ENCODE data around the gene MAD2L2. TPM values are rescaled to one million over a fixed set of nuclear protein-coding genes. Genes with fewer than 3 reads are reported as not detected.

Gene MAD2L2
- total and polyA plus RNA-seq, 9 of the 15 experiments (the other 6 are each of a cell fraction or from before 2014, with no cell fraction given), result 12.4 to 286 (median 143) TPM

DNA sequence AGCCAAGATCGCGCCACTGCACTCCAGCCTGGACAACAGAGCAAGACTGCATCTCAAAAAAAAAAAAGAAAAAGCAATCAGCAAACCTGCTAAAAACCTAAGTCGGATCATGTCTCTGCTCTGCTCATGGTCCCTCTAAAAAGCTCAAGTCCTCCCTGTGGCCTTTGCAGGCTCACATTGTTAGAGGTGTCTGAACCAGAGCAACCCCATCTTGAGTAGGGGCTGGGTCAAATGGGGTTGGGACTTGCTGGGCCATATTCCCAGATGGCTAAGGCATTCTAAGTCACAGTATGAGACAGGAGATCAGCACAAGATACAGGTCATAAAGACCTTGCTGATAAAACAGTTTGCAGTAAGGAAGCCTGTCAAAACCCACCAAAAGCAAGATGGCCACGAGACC, 7.6 kb upstream of the MAD2L2 start (continued):
- TF ChIP-seq ZNF766 (CRISPR knock-in tag; conservative IDR thresholded peaks at IDR 0.05) (peak; percentile 50; the same call in 1 of the 2 replicates), DMBX1 (CRISPR knock-in tag; IDR thresholded peaks at IDR 0.05; ENCODE audit: borderline replicate concordance) (peak; percentile 49; the same call in 1 of the 2 replicates), ZNF668 (CRISPR knock-in tag; IDR thresholded peaks at IDR 0.05) (peak; percentile 79; the same call in 1 of the 2 replicates), TCF3 (CRISPR knock-in tag; IDR thresholded peaks at IDR 0.05) (no peak), PTRF (tag; IDR thresholded peaks at IDR 0.05) (peak; percentile 87), ATF7 (IDR thresholded peaks at IDR 0.05) (no peak), NR2C1 (IDR thresholded peaks at IDR 0.05) (no peak), NR2C1 (tag; IDR thresholded peaks at IDR 0.05) (peak; percentile 66), NCOA4 (IDR thresholded peaks at IDR 0.05; ENCODE audit: partially characterized antibody) (no peak), ZNF644 (tag; IDR thresholded peaks at IDR 0.05; ENCODE audit: low read depth) (0 out of 2 replicates have a peak, but pooled peaks have one; percentile 40), DDX20 (tag; IDR thresholded peaks at IDR 0.05; ENCODE audit: low read depth) (peak; percentile 74), PTTG1 (tag; IDR thresholded peaks at IDR 0.05; ENCODE audit: low read depth) (peak; percentile 85)
- TF ChIP-seq, protein P1, sequence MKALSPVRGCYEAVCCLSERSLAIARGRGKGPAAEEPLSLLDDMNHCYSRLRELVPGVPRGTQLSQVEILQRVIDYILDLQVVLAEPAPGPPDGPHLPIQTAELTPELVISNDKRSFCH (CRISPR knock-in tag; IDR thresholded peaks at IDR 0.05), result no peak
- TF ChIP-seq, protein P1 (tag; IDR thresholded peaks at IDR 0.05), result peak; percentile 78
- TF ChIP-seq, protein P2, sequence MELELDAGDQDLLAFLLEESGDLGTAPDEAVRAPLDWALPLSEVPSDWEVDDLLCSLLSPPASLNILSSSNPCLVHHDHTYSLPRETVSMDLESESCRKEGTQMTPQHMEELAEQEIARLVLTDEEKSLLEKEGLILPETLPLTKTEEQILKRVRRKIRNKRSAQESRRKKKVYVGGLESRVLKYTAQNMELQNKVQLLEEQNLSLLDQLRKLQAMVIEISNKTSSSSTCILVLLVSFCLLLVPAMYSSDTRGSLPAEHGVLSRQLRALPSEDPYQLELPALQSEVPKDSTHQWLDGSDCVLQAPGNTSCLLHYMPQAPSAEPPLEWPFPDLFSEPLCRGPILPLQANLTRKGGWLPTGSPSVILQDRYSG (tag; conservative IDR thresholded peaks at IDR 0.05; ENCODE audit: low read depth), result peak; percentile 92
- TF ChIP-seq, protein P3, sequence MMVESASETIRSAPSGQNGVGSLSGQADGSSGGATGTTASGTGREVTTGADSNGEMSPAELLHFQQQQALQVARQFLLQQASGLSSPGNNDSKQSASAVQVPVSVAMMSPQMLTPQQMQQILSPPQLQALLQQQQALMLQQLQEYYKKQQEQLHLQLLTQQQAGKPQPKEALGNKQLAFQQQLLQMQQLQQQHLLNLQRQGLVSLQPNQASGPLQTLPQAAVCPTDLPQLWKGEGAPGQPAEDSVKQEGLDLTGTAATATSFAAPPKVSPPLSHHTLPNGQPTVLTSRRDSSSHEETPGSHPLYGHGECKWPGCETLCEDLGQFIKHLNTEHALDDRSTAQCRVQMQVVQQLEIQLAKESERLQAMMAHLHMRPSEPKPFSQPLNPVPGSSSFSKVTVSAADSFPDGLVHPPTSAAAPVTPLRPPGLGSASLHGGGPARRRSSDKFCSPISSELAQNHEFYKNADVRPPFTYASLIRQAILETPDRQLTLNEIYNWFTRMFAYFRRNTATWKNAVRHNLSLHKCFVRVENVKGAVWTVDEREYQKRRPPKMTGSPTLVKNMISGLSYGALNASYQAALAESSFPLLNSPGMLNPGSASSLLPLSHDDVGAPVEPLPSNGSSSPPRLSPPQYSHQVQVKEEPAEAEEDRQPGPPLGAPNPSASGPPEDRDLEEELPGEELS (CRISPR knock-in tag; IDR thresholded peaks at IDR 0.05; ENCODE audit: borderline replicate concordance), result no peak
- TF ChIP-seq, protein P4, sequence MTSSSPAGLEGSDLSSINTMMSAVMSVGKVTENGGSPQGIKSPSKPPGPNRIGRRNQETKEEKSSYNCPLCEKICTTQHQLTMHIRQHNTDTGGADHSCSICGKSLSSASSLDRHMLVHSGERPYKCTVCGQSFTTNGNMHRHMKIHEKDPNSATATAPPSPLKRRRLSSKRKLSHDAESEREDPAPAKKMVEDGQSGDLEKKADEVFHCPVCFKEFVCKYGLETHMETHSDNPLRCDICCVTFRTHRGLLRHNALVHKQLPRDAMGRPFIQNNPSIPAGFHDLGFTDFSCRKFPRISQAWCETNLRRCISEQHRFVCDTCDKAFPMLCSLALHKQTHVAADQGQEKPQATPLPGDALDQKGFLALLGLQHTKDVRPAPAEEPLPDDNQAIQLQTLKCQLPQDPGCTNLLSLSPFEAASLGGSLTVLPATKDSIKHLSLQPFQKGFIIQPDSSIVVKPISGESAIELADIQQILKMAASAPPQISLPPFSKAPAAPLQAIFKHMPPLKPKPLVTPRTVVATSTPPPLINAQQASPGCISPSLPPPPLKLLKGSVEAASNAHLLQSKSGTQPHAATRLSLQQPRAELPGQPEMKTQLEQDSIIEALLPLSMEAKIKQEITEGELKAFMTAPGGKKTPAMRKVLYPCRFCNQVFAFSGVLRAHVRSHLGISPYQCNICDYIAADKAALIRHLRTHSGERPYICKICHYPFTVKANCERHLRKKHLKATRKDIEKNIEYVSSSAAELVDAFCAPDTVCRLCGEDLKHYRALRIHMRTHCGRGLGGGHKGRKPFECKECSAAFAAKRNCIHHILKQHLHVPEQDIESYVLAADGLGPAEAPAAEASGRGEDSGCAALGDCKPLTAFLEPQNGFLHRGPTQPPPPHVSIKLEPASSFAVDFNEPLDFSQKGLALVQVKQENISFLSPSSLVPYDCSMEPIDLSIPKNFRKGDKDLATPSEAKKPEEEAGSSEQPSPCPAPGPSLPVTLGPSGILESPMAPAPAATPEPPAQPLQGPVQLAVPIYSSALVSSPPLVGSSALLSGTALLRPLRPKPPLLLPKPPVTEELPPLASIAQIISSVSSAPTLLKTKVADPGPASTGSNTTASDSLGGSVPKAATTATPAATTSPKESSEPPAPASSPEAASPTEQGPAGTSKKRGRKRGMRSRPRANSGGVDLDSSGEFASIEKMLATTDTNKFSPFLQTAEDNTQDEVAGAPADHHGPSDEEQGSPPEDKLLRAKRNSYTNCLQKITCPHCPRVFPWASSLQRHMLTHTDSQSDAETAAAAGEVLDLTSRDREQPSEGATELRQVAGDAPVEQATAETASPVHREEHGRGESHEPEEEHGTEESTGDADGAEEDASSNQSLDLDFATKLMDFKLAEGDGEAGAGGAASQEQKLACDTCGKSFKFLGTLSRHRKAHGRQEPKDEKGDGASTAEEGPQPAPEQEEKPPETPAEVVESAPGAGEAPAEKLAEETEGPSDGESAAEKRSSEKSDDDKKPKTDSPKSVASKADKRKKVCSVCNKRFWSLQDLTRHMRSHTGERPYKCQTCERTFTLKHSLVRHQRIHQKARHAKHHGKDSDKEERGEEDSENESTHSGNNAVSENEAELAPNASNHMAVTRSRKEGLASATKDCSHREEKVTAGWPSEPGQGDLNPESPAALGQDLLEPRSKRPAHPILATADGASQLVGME (CRISPR knock-in tag; IDR thresholded peaks at IDR 0.05), result no peak
